ENCODE measurements around the gene DYDC2.

GRCh38 chr10:80392250-80392649 lies 35.7 kb downstream of the DYDC2 start:
- TF ChIP-seq REST (IDR thresholded peaks at IDR 0.05; ENCODE audit: borderline replicate concordance) (no peak), REST (CRISPR knock-in tag; IDR thresholded peaks at IDR 0.05; ENCODE audit: low read depth) (no peak), CTCF (IDR thresholded peaks at IDR 0.05 in 2 of 3, conservative IDR thresholded peaks at IDR 0.05 in 1 of 3; ENCODE audit: insufficient read depth in 2 of 3, low read depth in 1 of 3, low read length in 3 of 3) (no peak), POLR2A (conservative IDR thresholded peaks at IDR 0.05) (no peak), MYC (IDR thresholded peaks at IDR 0.05; ENCODE audit: low read depth, low read length) (no peak), MYC (CRISPR knock-in tag; IDR thresholded peaks at IDR 0.05; ENCODE audit: borderline replicate concordance, low read depth) (no peak), RERE (CRISPR knock-in tag; IDR thresholded peaks at IDR 0.05; ENCODE audit: borderline replicate concordance) (no peak), ZNF512 (tag; IDR thresholded peaks at IDR 0.05) (no peak), HNRNPL (IDR thresholded peaks at IDR 0.05; ENCODE audit: low read depth, low read length) (no peak), SIN3A (IDR thresholded peaks at IDR 0.05; ENCODE audit: borderline replicate concordance in 2 of 2, control insufficient read depth in 1 of 2, low read depth in 2 of 2, low read length in 2 of 2) (no peak), GATAD2A (IDR thresholded peaks at IDR 0.05) (no peak), ZZZ3 (IDR thresholded peaks at IDR 0.05) (no peak)
